Adrenal gland (tissue), 5 donors: Measurements from ENCODE around the gene RASA2.

Experiments
- CTCF ChIP-seq, 6 experiments: fragments of 450-650 bp in 4 of 6; fragments of 200-600 bp in 2 of 6; sonication (generic) in 1 of 6; IDR thresholded peaks; 1 replicate in 5 of 6; 2 replicates in 1 of 6; pipeline versions ENCODE4 v1.5.1 to v1.8.0; 2016 to 2021; ENCODE audit warnings: antibody characterized with exemption in 6 of 6, mild to moderate bottlenecking in 2 of 6, moderate library complexity in 1 of 6
- POLR2A ChIP-seq, 2 donors: fragments of 450-650 bp; IDR thresholded peaks; one replicate each; pipeline ENCODE4 v1.6.1; 2017; ENCODE audit warnings: antibody characterized with exemption in 2 of 2, mild to moderate bottlenecking in 2 of 2, moderate library complexity in 1 of 2
- donor health status: DM: no; HTN: no; CAD: no.

DNA sequence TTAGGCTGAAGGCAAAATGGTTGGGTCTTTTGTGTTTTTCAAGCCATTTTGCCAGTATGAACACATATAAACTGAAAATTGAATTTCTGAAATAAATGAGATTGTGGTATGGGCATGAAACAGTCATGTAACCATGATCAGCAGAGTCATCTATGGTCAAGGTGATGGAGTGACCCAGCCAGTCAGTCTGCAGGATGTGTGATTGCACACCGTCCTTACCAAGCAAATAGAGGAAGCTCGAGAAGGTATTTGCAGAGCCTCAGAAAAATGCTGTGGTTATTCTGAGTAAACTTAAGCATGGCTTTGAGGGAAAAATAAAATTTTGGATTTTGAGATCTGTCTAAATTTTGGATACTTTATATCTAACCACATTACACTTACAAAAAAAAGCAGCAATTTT is 155.4 kb downstream of the RASA2 start:
- TF ChIP-seq CTCF (IDR thresholded peaks at IDR 0.05) (no peak), POLR2A (IDR thresholded peaks at IDR 0.05) (no peak)
